HG02642 (cell line): ENCODE data around the gene CERS4.

Experiments used
- ATAC-seq: cut with Tn5 transposase; IDR thresholded peaks from one replicate; pipeline ENCODE4 v1.9.1; 2021; ENCODE audit warnings: mild to moderate bottlenecking; ENCODE audit not compliant: unreplicated experiment, poor library complexity

Gene CERS4

DNA sequence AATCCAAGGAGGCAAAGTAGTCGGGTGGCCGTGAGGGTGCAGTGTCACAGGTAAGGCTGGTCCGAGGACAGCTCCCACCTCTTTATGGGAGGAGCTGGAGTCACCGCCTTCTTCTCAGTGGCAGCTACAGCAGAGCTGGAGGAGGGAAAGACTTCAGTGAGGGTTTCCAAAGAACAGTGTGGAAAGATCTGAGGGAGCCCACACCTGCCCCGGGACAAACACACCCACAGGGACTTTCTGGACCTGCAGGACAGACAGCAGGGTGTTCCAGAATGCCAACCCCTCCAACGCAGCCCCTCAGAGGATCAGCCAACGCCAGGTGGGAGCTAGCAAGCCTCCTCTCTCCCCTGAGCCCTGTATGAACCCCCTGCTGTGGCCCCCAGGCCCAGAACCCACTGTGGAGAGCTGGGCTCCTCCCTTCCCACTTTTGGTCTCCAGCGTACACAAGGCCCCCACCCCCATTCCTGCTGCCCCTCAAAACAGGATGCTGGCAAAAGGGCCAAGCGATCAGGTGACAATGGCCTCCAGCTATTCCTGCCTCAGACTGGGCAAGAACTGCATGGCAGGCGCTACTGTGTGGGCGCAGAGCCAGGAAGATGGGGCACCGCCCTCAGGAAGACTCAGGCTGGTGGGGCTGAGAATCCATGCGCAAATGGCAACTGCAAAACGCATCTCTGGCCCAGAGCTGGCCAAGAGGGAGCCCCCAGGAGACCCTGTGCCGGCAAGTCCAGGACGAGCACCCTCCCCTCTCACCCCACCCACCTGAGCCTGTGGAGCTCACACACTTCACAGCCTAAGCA lies 102.5 kb downstream of the CERS4 start:
- ATAC-seq, result no peak
